ENCODE results near the gene AURKAIP1. TPM values are rescaled to one million over a fixed set of nuclear protein-coding genes. Genes with fewer than 3 reads are reported as not detected.
"Not testable (repeated sequence)": the region's sequence is repeated elsewhere in the genome, so short reads cannot be mapped to it uniquely, and the experiment has no call there.

The AURKAIP1 gene
- total RNA-seq, 4 donors from 2014 or later: 122 to 172 (median 134) TPM

- Histone ChIP-seq H3K36me3 (peaks cover 0 to 28% (median 0%) of the 10 kb centered on the region in 3 donors), H3K4me3 (peak overlapping the region; percentile 74 to 100 (median 88)), H3K27me3 (no peaks in the 10 kb centered on the region), H3K9me3 (no peaks in the 10 kb centered on the region), H3K4me1 (peaks cover 0 to 27% (median 12%) of the 10 kb centered on the region in 4 donors), H3K27ac (peak overlapping the region; percentile 88 to 95 (median 91))
- TF ChIP-seq CTCF (IDR thresholded peaks at IDR 0.05): peak in 3 of 6 experiments; percentile 22 to 32 (median 30)
- no peak for TF ChIP-seq POLR2A (IDR thresholded peaks at IDR 0.05)
- DNase-seq: peak in 2 of 3 donors; percentile 28 to 55
Observed at GRCh38 chr1:1407636-1408318, 32.8 kb upstream of the AURKAIP1 start.

GRCh38 chr1:1406821-1407635 is 32.0 kb upstream of the AURKAIP1 start, which contains the start of gene MRPL20:
TSS of gene MRPL20 (minus strand) at chr1:1407293. CDS start at chr1:1407217, 76 bp downstream.
- peak within 1 kb of the TSS; percentile 74 to 100 (median 88) for H3K4me3 ChIP-seq
- no peaks in the 10 kb centered on the region for H3K27me3 ChIP-seq
- peaks cover 0 to 27% (median 12%) of the 10 kb centered on the region in 4 donors for H3K4me1 ChIP-seq
- TF ChIP-seq CTCF (IDR thresholded peaks at IDR 0.05) (peak in 1 of 6 experiments; percentile 3), POLR2A (IDR thresholded peaks at IDR 0.05) (peak; percentile 69 to 72)
- DNase-seq: peak; percentile 95 to 98 (median 97)
- H3K27ac ChIP-seq: peak within 1 kb of the TSS; percentile 88 to 95 (median 91)
- H3K9me3 ChIP-seq: no peaks in the 10 kb centered on the region
- peaks cover 0 to 34% (median 0%) of the 10 kb centered on the region in 3 donors for H3K36me3 ChIP-seq

GRCh38 chr1:1406101-1406820 is 31.3 kb upstream of the AURKAIP1 start:
- H3K36me3 ChIP-seq: peaks cover 0 to 40% (median 0%) of the 10 kb centered on the region in 3 donors
- peak overlapping the region; percentile 88 to 95 (median 91) for H3K27ac ChIP-seq
- no peaks in the 10 kb centered on the region for H3K27me3 ChIP-seq
- H3K4me3 ChIP-seq: peak overlapping the region; percentile 74 to 100 (median 88)
- H3K4me1 ChIP-seq: peaks cover 0 to 33% (median 12%) of the 10 kb centered on the region in 4 donors
- DNase-seq: no peak
- H3K9me3 ChIP-seq: no peaks in the 10 kb centered on the region
- TF ChIP-seq POLR2A (IDR thresholded peaks at IDR 0.05) (no peak), CTCF (IDR thresholded peaks at IDR 0.05) (no peak)

GRCh38 chr1:1403653-1404052 is 28.6 kb upstream of the AURKAIP1 start:
- Histone ChIP-seq H3K36me3 (peaks cover 0 to 46% (median 0%) of the 10 kb centered on the region in 3 donors), H3K27me3 (no peaks in the 10 kb centered on the region), H3K27ac (no peak overlapping the region), H3K4me3 (no peak overlapping the region), H3K4me1 (peaks cover 0 to 43% (median 20%) of the 10 kb centered on the region in 4 donors), H3K9me3 (no peaks in the 10 kb centered on the region)
- no peak for DNase-seq
- TF ChIP-seq POLR2A (IDR thresholded peaks at IDR 0.05) (no peak), CTCF (IDR thresholded peaks at IDR 0.05) (no peak)

GRCh38 chr1:1402901-1403392 is 27.9 kb upstream of the AURKAIP1 start:
- H3K4me3 ChIP-seq, DNase-seq, H3K27me3 ChIP-seq, H3K9me3 ChIP-seq, H3K27ac ChIP-seq: not testable (repeated sequence)
- Histone ChIP-seq H3K4me1 (peaks cover under 1 to 40% (median 23%) of the 10 kb centered on the region in 4 donors), H3K36me3 (peaks cover 0 to 48% (median 0%) of the 10 kb centered on the region in 3 donors)

Measured in Peyer's patch (tissue), 4 donors.